KMS-11 (cell line): Measurements from ENCODE around the gene IL17RB.

Source experiments
- H2AFZ ChIP-seq: fragments of 200-600 bp; sonication (generic); 2 replicates; pipeline ENCODE4 v1.6.1; 2016; ENCODE audit warnings: antibody characterized with exemption, mixed run types, low read depth
- H3K27ac ChIP-seq: fragments of 200-600 bp; sonication (generic); 2 replicates; pipeline ENCODE4 v1.6.1; 2016; ENCODE audit warnings: mild to moderate bottlenecking, mixed run types
- H3K27me3 ChIP-seq: fragments of 200-600 bp; sonication (generic); 2 replicates; pipeline ENCODE4 v1.6.1; 2017; ENCODE audit warnings: mild to moderate bottlenecking, low read depth, mixed run types, moderate library complexity; ENCODE audit not compliant: insufficient read depth
- H3K36me3 ChIP-seq: fragments of 200-600 bp; sonication (generic); 2 replicates; pipeline ENCODE4 v1.6.1; 2017; ENCODE audit warnings: mild to moderate bottlenecking, mixed run types; ENCODE audit not compliant: insufficient read depth
- H3K4me1 ChIP-seq: fragments of 200-600 bp; sonication (generic); 2 replicates; pipeline ENCODE4 v1.6.1; 2016; ENCODE audit warnings: mild to moderate bottlenecking, low read depth, mixed run types; ENCODE audit not compliant: poor library complexity, severe bottlenecking
- H3K4me2 ChIP-seq: fragments of 200-600 bp; sonication (generic); 2 replicates; pipeline ENCODE4 v1.7.0; 2016; ENCODE audit warnings: mild to moderate bottlenecking, mixed run types
- H3K4me3 ChIP-seq: fragments of 200-600 bp; sonication (generic); IDR thresholded peaks from 2 replicates; pipeline ENCODE4 v1.6.1; 2017; ENCODE audit warnings: low read depth, low read length, mixed read lengths; ENCODE audit not compliant: insufficient read depth
- H3K79me2 ChIP-seq: fragments of 200-600 bp; sonication (generic); 2 replicates; pipeline ENCODE4 v1.6.1; 2016; ENCODE audit warnings: low read depth, mixed run types; ENCODE audit not compliant: insufficient read depth
- H3K9ac ChIP-seq: fragments of 200-600 bp; sonication (generic); 2 replicates; pipeline ENCODE4 v1.6.1; 2016; ENCODE audit warnings: mild to moderate bottlenecking, mixed run types
- H4K20me1 ChIP-seq: fragments of 200-600 bp; sonication (generic); 2 replicates; pipeline ENCODE4 v1.6.1; 2016; ENCODE audit warnings: mild to moderate bottlenecking, mixed run types; ENCODE audit not compliant: insufficient read depth
- CTCF ChIP-seq: fragments of 200-600 bp; sonication (generic); conservative IDR thresholded peaks from 2 replicates; pipeline ENCODE4 v1.6.1; 2017; ENCODE audit warnings: low read depth, mild to moderate bottlenecking, antibody characterized with exemption, low read length, moderate library complexity, mixed read lengths

The IL17RB gene

GRCh38 chr3:53850895-53851294, 4.5 kb downstream of the IL17RB start:
- no peaks in the 10 kb centered on the region for H3K79me2 ChIP-seq
- no peak overlapping the region for H3K27ac ChIP-seq
- H2AFZ ChIP-seq = no peak overlapping the region
- no peak overlapping the region for H3K4me3 ChIP-seq
- no peaks in the 10 kb centered on the region for H3K4me1 ChIP-seq
- TF ChIP-seq CTCF = no peak
- no peak overlapping the region for H3K9ac ChIP-seq
- no peaks in the 10 kb centered on the region for H4K20me1 ChIP-seq
- H3K27me3 ChIP-seq = no peaks in the 10 kb centered on the region
- H3K4me2 ChIP-seq = no peak overlapping the region
- no peaks in the 10 kb centered on the region for H3K36me3 ChIP-seq

- Histone ChIP-seq H3K4me2 (no peak overlapping the region), H3K27ac (no peak overlapping the region), H3K9ac (no peak overlapping the region), H3K4me3 (no peak overlapping the region), H3K79me2 (no peaks in the 10 kb centered on the region), H3K4me1 (no peaks in the 10 kb centered on the region), H3K36me3 (no peaks in the 10 kb centered on the region), H2AFZ (no peak overlapping the region), H4K20me1 (no peaks in the 10 kb centered on the region), H3K27me3 (no peaks in the 10 kb centered on the region)
- TF ChIP-seq CTCF = no peak
Observed at GRCh38 chr3:53856964-53857363, 10.6 kb downstream of the IL17RB start.

- Histone ChIP-seq H3K27me3 (no peaks in the 10 kb centered on the region), H3K4me2 (no peak overlapping the region), H3K27ac (no peak overlapping the region), H3K79me2 (no peaks in the 10 kb centered on the region), H3K9ac (no peak overlapping the region), H3K36me3 (no peaks in the 10 kb centered on the region), H3K4me3 (no peak overlapping the region), H3K4me1 (no peaks in the 10 kb centered on the region), H2AFZ (no peak overlapping the region), H4K20me1 (no peaks in the 10 kb centered on the region)
- no peak for TF ChIP-seq CTCF
Observed at GRCh38 chr3:53858096-53858741, 11.9 kb downstream of the IL17RB start.

GRCh38 chr3:53859178-53859577, 12.8 kb downstream of the IL17RB start:
- Histone ChIP-seq H3K9ac (no peak overlapping the region), H3K4me3 (no peak overlapping the region), H3K4me1 (no peaks in the 10 kb centered on the region), H3K36me3 (no peaks in the 10 kb centered on the region), H3K27ac (no peak overlapping the region), H3K4me2 (no peak overlapping the region), H3K79me2 (no peaks in the 10 kb centered on the region), H4K20me1 (no peaks in the 10 kb centered on the region), H3K27me3 (no peaks in the 10 kb centered on the region), H2AFZ (no peak overlapping the region)
- TF ChIP-seq CTCF = no peak
